HuH-7.5 (cell line): Measurements from ENCODE around the gene TRIM50.
"Not testable (repeated sequence)": the region's sequence is repeated elsewhere in the genome, so short reads cannot be mapped to it uniquely, and the experiment has no call there.

Experiments used
- DNase-seq: peaks from one replicate; pipeline ENCODE4 v3.0.0; 2011; ENCODE audit warnings: low spot score

Gene TRIM50

GRCh38 chr7:73327922-73328321 lies at the start of gene TRIM50, which contains the start of gene FKBP6:
TSS of gene TRIM50 (minus strand) at chr7:73328082. CDS start at chr7:73324787, 3,295 bp downstream.
TSS of gene FKBP6 (plus strand) at chr7:73328161. CDS start at chr7:73328429, 268 bp downstream.
- not testable (repeated sequence) for DNase-seq

GRCh38 chr7:73376671-73377412 lies 49.0 kb upstream of the TRIM50 start:
- no peak for DNase-seq

GRCh38 chr7:73376262-73376661 lies 48.4 kb upstream of the TRIM50 start:
- not testable (repeated sequence) for DNase-seq

GRCh38 chr7:73373741-73374140 lies 45.9 kb upstream of the TRIM50 start:
- no peak for DNase-seq

- DNase-seq: no peak
Observed at GRCh38 chr7:73369622-73370021, 41.7 kb upstream of the TRIM50 start.

GRCh38 chr7:73369009-73369408 lies 41.1 kb upstream of the TRIM50 start:
- DNase-seq: no peak

GRCh38 chr7:73366990-73367389 lies 39.1 kb upstream of the TRIM50 start:
- no peak for DNase-seq

GRCh38 chr7:73366127-73366526 lies 38.2 kb upstream of the TRIM50 start:
- no peak for DNase-seq

GRCh38 chr7:73364006-73364728 lies 36.3 kb upstream of the TRIM50 start:
- DNase-seq: no peak

GRCh38 chr7:73363225-73364005 lies 35.5 kb upstream of the TRIM50 start:
- no peak for DNase-seq

- DNase-seq: not testable (repeated sequence)
Observed at GRCh38 chr7:73360590-73360989, 32.7 kb upstream of the TRIM50 start.

- no peak for DNase-seq
Observed at GRCh38 chr7:73359746-73360375, 32.0 kb upstream of the TRIM50 start.

GRCh38 chr7:73359306-73359705 lies 31.4 kb upstream of the TRIM50 start:
- no peak for DNase-seq

- DNase-seq: no peak
Observed at GRCh38 chr7:73358590-73359275, 30.9 kb upstream of the TRIM50 start.

- DNase-seq: no peak
Observed at GRCh38 chr7:73356159-73356558, 28.3 kb upstream of the TRIM50 start.

GRCh38 chr7:73354821-73355220 lies 26.9 kb upstream of the TRIM50 start:
- no peak for DNase-seq

GRCh38 chr7:73354196-73354595 lies 26.3 kb upstream of the TRIM50 start:
- DNase-seq: no peak

- no peak for DNase-seq
Observed at GRCh38 chr7:73353243-73353642, 25.4 kb upstream of the TRIM50 start.

- no peak for DNase-seq
Observed at GRCh38 chr7:73352784-73353183, 24.9 kb upstream of the TRIM50 start.

GRCh38 chr7:73351447-73352167 lies 23.7 kb upstream of the TRIM50 start:
- DNase-seq: no peak
